H1 (cell line): ENCODE results near the gene MRTFA. TPM values are rescaled to one million over a fixed set of nuclear protein-coding genes. Genes with fewer than 3 reads are reported as not detected.

Experiments used
- CTCF ChIA-PET: fragments of 300-600 bp; sonication (Branson Sonifier 250); formaldehyde crosslinking; loops from one replicate; lab custom pipeline; 2021; ENCODE audit not compliant: partially characterized antibody; lab: Charles Lee
- POLR2A ChIA-PET: fragments of 300-600 bp; sonication (Branson Sonifier 250); formaldehyde crosslinking; loops from one replicate; lab custom pipeline; 2021; ENCODE audit warnings: inconsistent platforms; ENCODE audit not compliant: partially characterized antibody; lab: Charles Lee
- DNase-seq, 2 experiments: peaks; one replicate each; pipeline versions ENCODE4 v3.0.0 to v3.0.0-alpha.2; 2010 to 2022; ENCODE audit warnings: low spot score in 2 of 2, low read depth in 1 of 2, mixed read lengths in 1 of 2
- FAIRE-seq: peaks from 2 replicates; lab custom pipeline; 2011; peaks lifted over from hg19 to GRCh38; lab: Jason Lieb, UNC
- H2AFZ ChIP-seq: 2 replicates; pipeline ENCODE4 v1.8.1; 2012; ENCODE audit warnings: low read length, inconsistent platforms
- H2AK5ac ChIP-seq: 2 replicates; pipeline ENCODE4 v1.6.1; 2013; ENCODE audit warnings: low read depth, low read length
- H2BK120ac ChIP-seq: replicated peaks from 2 replicates; pipeline ENCODE3; 2013; ENCODE audit warnings: low read depth, low read length, inconsistent platforms
- H2BK12ac ChIP-seq: 2 replicates; pipeline ENCODE4 v1.6.1; 2013; ENCODE audit warnings: low read depth, low read length
- H2BK15ac ChIP-seq: 2 replicates; pipeline ENCODE4 v1.6.1; 2013; ENCODE audit warnings: low read length
- H2BK20ac ChIP-seq: 2 replicates; pipeline ENCODE4 v1.6.1; 2013; ENCODE audit warnings: low read length
- H2BK5ac ChIP-seq: 2 replicates; pipeline ENCODE4 v1.6.1; 2013; ENCODE audit warnings: low read depth, low read length
- H3K14ac ChIP-seq: 2 replicates; pipeline ENCODE4 v1.6.1; 2013; ENCODE audit warnings: inconsistent platforms; ENCODE audit not compliant: insufficient read length
- H3K18ac ChIP-seq: 2 replicates; pipeline ENCODE4 v1.6.1; 2013; ENCODE audit warnings: low read length; ENCODE audit errors: extremely low read depth
- H3K23ac ChIP-seq: 2 replicates; pipeline ENCODE4 v1.6.1; 2013; ENCODE audit warnings: inconsistent platforms; ENCODE audit not compliant: insufficient read length
- H3K23me2 ChIP-seq: 2 replicates; pipeline ENCODE4 v1.6.1; 2013; ENCODE audit warnings: low read depth, low read length
- H3K27ac ChIP-seq: 2 replicates; pipeline ENCODE4 v1.6.1; 2011; ENCODE audit warnings: low read depth, low read length, inconsistent platforms
- H3K27me3 ChIP-seq, 4 experiments: replicated peaks in 1 of 4; 1 replicate in 1 of 4; 2 replicates in 3 of 4; pipeline versions ENCODE4 v1.6.1 to v1.8.1; 2011 to 2013; ENCODE audit warnings: low read length in 3 of 4, mild to moderate bottlenecking in 3 of 4, inconsistent platforms in 2 of 4, mixed read lengths in 2 of 4, moderate library complexity in 1 of 4; ENCODE audit not compliant: control insufficient read depth in 3 of 4, insufficient read depth in 3 of 4; ENCODE audit errors: extremely low read depth in 1 of 4
- H3K36me3 ChIP-seq, 4 experiments: 2 replicates each; pipeline versions ENCODE4 v1.6.1 to v1.8.1; 2011 to 2013; ENCODE audit warnings: mild to moderate bottlenecking in 4 of 4, low read length in 3 of 4, moderate library complexity in 2 of 4, control low read depth in 1 of 4, inconsistent platforms in 1 of 4; ENCODE audit not compliant: insufficient read depth in 4 of 4, control insufficient read depth in 2 of 4
- H3K4ac ChIP-seq: replicated peaks from 2 replicates; pipeline ENCODE3; 2013; ENCODE audit warnings: low read length, low read depth, mixed read lengths, inconsistent platforms; ENCODE audit not compliant: insufficient read length
- H3K4me1 ChIP-seq, 4 experiments: replicated peaks in 1 of 4; 1 replicate in 1 of 4; 2 replicates in 3 of 4; pipeline versions ENCODE4 v1.6.1 to v1.8.1; 2011 to 2013; ENCODE audit warnings: low read length in 3 of 4, inconsistent platforms in 2 of 4, mixed read lengths in 1 of 4; ENCODE audit not compliant: insufficient read depth in 4 of 4, control insufficient read depth in 3 of 4
- H3K4me2 ChIP-seq, 2 experiments: 2 replicates each; pipeline versions ENCODE4 v1.6.1 to v1.8.1; 2011 to 2013; ENCODE audit warnings: low read depth in 2 of 2, low read length in 2 of 2, control low read depth in 1 of 2, inconsistent platforms in 1 of 2, mild to moderate bottlenecking in 1 of 2; ENCODE audit not compliant: insufficient read depth in 1 of 2
- H3K4me3 ChIP-seq, 4 experiments: fragments of 200-600, 300-600 bp in 1 of 4; sonication (generic), shearing (Covaris generic), sonication (Bioruptor Twin) in 1 of 4; 2 replicates each; pipeline versions ENCODE4 v1.5.1 to v1.8.1; 2011 to 2016; ENCODE audit warnings: low read length in 4 of 4, low read depth in 3 of 4, control low read depth in 2 of 4, inconsistent platforms in 2 of 4, mild to moderate bottlenecking in 2 of 4, mixed read lengths in 1 of 4, moderate library complexity in 1 of 4; ENCODE audit not compliant: insufficient read depth in 2 of 4; ENCODE audit errors: extremely low read depth in 1 of 4
- H3K56ac ChIP-seq: replicated peaks from 2 replicates; pipeline ENCODE3; 2013; ENCODE audit warnings: low read depth, mild to moderate bottlenecking, mixed read lengths, low read length, inconsistent platforms; ENCODE audit not compliant: insufficient read length
- H3K79me1 ChIP-seq: 2 replicates; pipeline ENCODE4 v1.6.1; 2013; ENCODE audit warnings: low read depth, low read length, control low read depth
- H3K79me2 ChIP-seq, 2 experiments: 2 replicates each; pipeline versions ENCODE4 v1.6.1 to v1.8.1; 2012 to 2013; ENCODE audit warnings: low read length in 2 of 2, mild to moderate bottlenecking in 2 of 2, inconsistent platforms in 1 of 2; ENCODE audit not compliant: insufficient read depth in 2 of 2, control insufficient read depth in 1 of 2
- H3K9ac ChIP-seq, 4 experiments: replicated peaks in 1 of 4; 1 replicate in 1 of 4; 2 replicates in 3 of 4; pipeline versions ENCODE4 v1.6.1 to v1.8.1; 2011 to 2013; ENCODE audit warnings: low read depth in 3 of 4, low read length in 3 of 4, control low read depth in 2 of 4, mild to moderate bottlenecking in 2 of 4, moderate library complexity in 2 of 4, inconsistent platforms in 1 of 4; ENCODE audit errors: extremely low read depth in 1 of 4
- H3K9me3 ChIP-seq, 2 experiments: 2 replicates each; pipeline versions ENCODE4 v1.6.1 to v1.8.1; 2012 to 2013; ENCODE audit warnings: mild to moderate bottlenecking in 2 of 2, moderate library complexity in 2 of 2, control low read depth in 1 of 2, inconsistent platforms in 1 of 2, low read depth in 1 of 2, low read length in 1 of 2, mixed read lengths in 1 of 2; ENCODE audit not compliant: insufficient read depth in 2 of 2
- H4K20me1 ChIP-seq, 2 experiments: replicated peaks in 1 of 2; 2 replicates each; pipeline versions ENCODE3 to v1.8.1; 2011 to 2013; ENCODE audit warnings: inconsistent platforms in 2 of 2, low read length in 2 of 2, mild to moderate bottlenecking in 1 of 2; ENCODE audit not compliant: insufficient read depth in 2 of 2, control insufficient read depth in 1 of 2
- H4K5ac ChIP-seq: 2 replicates; pipeline ENCODE4 v1.6.1; 2013; ENCODE audit warnings: low read length, low read depth, mixed read lengths, inconsistent platforms; ENCODE audit not compliant: insufficient read length
- H4K8ac ChIP-seq: 2 replicates; pipeline ENCODE4 v1.8.0; 2013; ENCODE audit warnings: mild to moderate bottlenecking, moderate library complexity, low read length, inconsistent platforms; ENCODE audit not compliant: insufficient read depth; ENCODE audit errors: extremely low read depth
- H4K91ac ChIP-seq: replicated peaks from 2 replicates; pipeline ENCODE3; 2013; ENCODE audit warnings: low read length, mixed read lengths, inconsistent platforms; ENCODE audit not compliant: insufficient read length
- ATF3 ChIP-seq: IDR thresholded peaks from 2 replicates; pipeline ENCODE4 v1.6.1; 2011; ENCODE audit warnings: low read depth, mild to moderate bottlenecking, low read length; ENCODE audit not compliant: insufficient read depth
- EGR1 ChIP-seq: IDR thresholded peaks from 2 replicates; pipeline ENCODE4 v1.6.1; 2011; ENCODE audit warnings: low read depth, low read length, borderline replicate concordance
- EP300 ChIP-seq, 2 experiments: IDR thresholded peaks; 1 replicate in 1 of 2; 2 replicates in 1 of 2; pipeline ENCODE4 v1.6.1; 2011 to 2012; ENCODE audit warnings: low read depth in 2 of 2, low read length in 2 of 2, mild to moderate bottlenecking in 2 of 2, borderline replicate concordance in 1 of 2, inconsistent platforms in 1 of 2, moderate library complexity in 1 of 2
- HDAC2 ChIP-seq, 2 experiments: fragments of 300-600 bp in 1 of 2; sonication (generic) in 1 of 2; IDR thresholded peaks; 2 replicates each; pipeline ENCODE4 v1.6.1; 2011 to 2012; ENCODE audit warnings: low read depth in 2 of 2, low read length in 2 of 2, mild to moderate bottlenecking in 2 of 2, moderate library complexity in 2 of 2, borderline replicate concordance in 1 of 2, inconsistent platforms in 1 of 2
- HDAC6 ChIP-seq: IDR thresholded peaks from one replicate; pipeline ENCODE4 v1.7.1; 2012; ENCODE audit warnings: low read depth, mild to moderate bottlenecking, inconsistent platforms, low read length, moderate library complexity
- PHF8 ChIP-seq: fragments of 200-600 bp; sonication (generic); conservative IDR thresholded peaks from 2 replicates; pipeline ENCODE4 v1.7.1; 2012; ENCODE audit warnings: low read depth, mild to moderate bottlenecking, inconsistent platforms, low read length, moderate library complexity
- RBBP5 ChIP-seq: IDR thresholded peaks from 2 replicates; pipeline ENCODE4 v1.7.1; 2012; ENCODE audit warnings: low read depth, mild to moderate bottlenecking, inconsistent platforms, low read length, moderate library complexity, borderline replicate concordance
- SIRT6 ChIP-seq: IDR thresholded peaks from one replicate; pipeline ENCODE4 v1.7.1; 2012; ENCODE audit warnings: low read length, inconsistent platforms
- WGBS, 2 experiments: shearing (Covaris generic) in 1 of 2; methylation state at CpG; one replicate each; pipeline versions ENCODE4 v1.1.6 to v1.1.7; 2013 to 2015; ENCODE audit warnings: low lambda C conversion rate in 2 of 2, mixed read lengths in 2 of 2, inconsistent platforms in 1 of 2, low coverage in 1 of 2, missing lambda C conversion rate in 1 of 2; ENCODE audit not compliant: insufficient replicate concordance in 2 of 2, insufficient coverage in 1 of 2, insufficient read length in 1 of 2; ENCODE audit errors: extremely low coverage in 1 of 2, missing lambda C conversion rate in 1 of 2; 5-methylcytosine and 5-hydroxymethylcytosine counted together
- polyA plus RNA-seq, 7 experiments: library from polyadenylated mRNA; depleted of rRNA in 3 of 7; stranded (reverse) in 5 of 7; unstranded in 2 of 7; fragments of >200 nt in 5 of 7; fragments of 200-250 nt in 2 of 7; gene quantifications; 1 replicate in 5 of 7; 2 replicates in 1 of 7; 4 replicates in 1 of 7; pipeline versions ENCODE4 v1.2.1 to v1.2.3, GENCODE V29; 2011 to 2013; ENCODE audit warnings: missing spikeins in 2 of 7, mixed read lengths in 2 of 7
- total RNA-seq: library from RNA; stranded (reverse); fragmentation: NEBNext Ultra II Directional; extraction: Animal tissue kit (Norgen Biotek cat#: 25700); gene quantifications from 2 replicates; pipeline ENCODE4 v1.2.1, GENCODE V29; 2021
- TF ChIP-seq, protein P1 (sequence below): IDR thresholded peaks from 2 replicates; pipeline ENCODE4 v1.6.1; 2012; ENCODE audit warnings: low read length, inconsistent platforms

The MRTFA gene
- total and polyA plus RNA-seq, 2 of the 8 experiments (the other 6 are each of a cell fraction or from before 2014, with no cell fraction given), result 5.4 to 37.9 TPM

- ChIA-PET CTCF (interaction anchor here (1.4 kb wide), 1 partner anchor 11 kb away, joined by 8 read pairs; no protein-coding TSS in a partner anchor), POLR2A (interaction anchor here (0.6 kb wide), 2 partner anchors 68 to 253 kb away, joined by 3 read pairs; no protein-coding TSS in a partner anchor)
- no peak overlapping the region for H4K8ac ChIP-seq
- FAIRE-seq (no peak), DNase-seq (no peak)
- H3K27me3 ChIP-seq, result no peaks in the 10 kb centered on the region
- no peak overlapping the region for H2BK5ac ChIP-seq
- H2BK120ac ChIP-seq, result no peak overlapping the region
- H3K18ac ChIP-seq, result no peak overlapping the region
- H3K4ac ChIP-seq, result no peak overlapping the region
- H3K9me3 ChIP-seq, result no peaks in the 10 kb centered on the region
- no peak overlapping the region for H2BK12ac ChIP-seq
- H3K56ac ChIP-seq, result no peak overlapping the region
- H3K14ac ChIP-seq, result no peak overlapping the region
- H4K91ac ChIP-seq, result no peak overlapping the region
- H3K4me2 ChIP-seq, result no peak overlapping the region
- H2BK15ac ChIP-seq, result no peak overlapping the region
- H3K23ac ChIP-seq, result no peak overlapping the region
- no peak overlapping the region for H4K5ac ChIP-seq
- no peak overlapping the region for H3K4me3 ChIP-seq
- H3K9ac ChIP-seq, result no peak overlapping the region
- H3K4me1 ChIP-seq, result no peaks in the 10 kb centered on the region
- no peak overlapping the region for H2AK5ac ChIP-seq
- H4K20me1 ChIP-seq, result peaks cover 0 to 2% of the 10 kb centered on the region in 2 experiments
- WGBS, 2 experiments, result 88 to 100% methylated on average over 1 to 10 of the region's 10 CpGs
- peaks cover 3% of the 10 kb centered on the region; the same call in 1 of the 2 replicates for H3K79me1 ChIP-seq
- H3K79me2 ChIP-seq, result no peaks in the 10 kb centered on the region
- no peaks in the 10 kb centered on the region for H3K36me3 ChIP-seq
- no peak overlapping the region for H2AFZ ChIP-seq
- H3K23me2 ChIP-seq, result no peaks in the 10 kb centered on the region; the same call in 1 of the 2 replicates
- H2BK20ac ChIP-seq, result no peak overlapping the region
- H3K27ac ChIP-seq, result no peak overlapping the region
- TF ChIP-seq, protein P1, sequence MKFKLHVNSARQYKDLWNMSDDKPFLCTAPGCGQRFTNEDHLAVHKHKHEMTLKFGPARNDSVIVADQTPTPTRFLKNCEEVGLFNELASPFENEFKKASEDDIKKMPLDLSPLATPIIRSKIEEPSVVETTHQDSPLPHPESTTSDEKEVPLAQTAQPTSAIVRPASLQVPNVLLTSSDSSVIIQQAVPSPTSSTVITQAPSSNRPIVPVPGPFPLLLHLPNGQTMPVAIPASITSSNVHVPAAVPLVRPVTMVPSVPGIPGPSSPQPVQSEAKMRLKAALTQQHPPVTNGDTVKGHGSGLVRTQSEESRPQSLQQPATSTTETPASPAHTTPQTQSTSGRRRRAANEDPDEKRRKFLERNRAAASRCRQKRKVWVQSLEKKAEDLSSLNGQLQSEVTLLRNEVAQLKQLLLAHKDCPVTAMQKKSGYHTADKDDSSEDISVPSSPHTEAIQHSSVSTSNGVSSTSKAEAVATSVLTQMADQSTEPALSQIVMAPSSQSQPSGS, result no peak
- TF ChIP-seq PHF8, result no peak
- no peak for TF ChIP-seq ATF3
- no peak for TF ChIP-seq HDAC6
- TF ChIP-seq EGR1, result no peak
- TF ChIP-seq RBBP5, result no peak
- no peak for TF ChIP-seq HDAC2 (IDR thresholded peaks at IDR 0.05; ENCODE audit: borderline replicate concordance in 1 of 2, low read depth in 2 of 2, low read length in 2 of 2)
- no peak for TF ChIP-seq SIRT6
- TF ChIP-seq EP300 (IDR thresholded peaks at IDR 0.05; ENCODE audit: borderline replicate concordance in 1 of 2, low read depth in 2 of 2, low read length in 2 of 2), result no peak
Observed at GRCh38 chr22:40385036-40385782, 251.3 kb downstream of the MRTFA start.
